Endothelial cell (in vitro differentiated cells): ENCODE data around the gene ELMO3. TPM values are rescaled to one million over a fixed set of nuclear protein-coding genes. Genes with fewer than 3 reads are reported as not detected.

Experiments used
- DNase-seq: peaks from one replicate; pipeline ENCODE4 v3.0.0; 2021; ENCODE audit warnings: low spot score
- H3K27ac Mint-ChIP-seq: one replicate; pipeline ENCODE4 v1.8.0; 2021; ENCODE audit warnings: mixed read lengths, inconsistent platforms; ENCODE audit not compliant: unreplicated experiment
- H3K27me3 Mint-ChIP-seq: one replicate; pipeline ENCODE4 v1.8.0; 2021; ENCODE audit warnings: mild to moderate bottlenecking, moderate library complexity, mixed read lengths, inconsistent platforms; ENCODE audit not compliant: unreplicated experiment
- H3K36me3 Mint-ChIP-seq: one replicate; pipeline ENCODE4 v1.8.0; 2021; ENCODE audit warnings: mild to moderate bottlenecking, low read depth, mixed read lengths, inconsistent platforms; ENCODE audit not compliant: unreplicated experiment
- H3K4me1 Mint-ChIP-seq: one replicate; pipeline ENCODE4 v1.8.0; 2021; ENCODE audit warnings: mild to moderate bottlenecking, mixed read lengths, inconsistent platforms; ENCODE audit not compliant: unreplicated experiment
- H3K4me3 Mint-ChIP-seq: one replicate; pipeline ENCODE4 v1.8.0; 2021; ENCODE audit warnings: mild to moderate bottlenecking, mixed read lengths, inconsistent platforms; ENCODE audit not compliant: unreplicated experiment
- H3K9me3 Mint-ChIP-seq: one replicate; pipeline ENCODE4 v1.8.0; 2021; ENCODE audit warnings: mixed read lengths, inconsistent platforms; ENCODE audit not compliant: unreplicated experiment
- total RNA-seq: library from RNA; stranded (reverse); fragmentation: NEBNext Ultra II Directional; extraction: Animal tissue kit (Norgen Biotek cat#: 25700); gene quantifications from one replicate; pipeline ENCODE4 v1.2.1, GENCODE V29; 2021; ENCODE audit not compliant: unreplicated experiment
- TF ChIP-seq, protein P1 (sequence below): fragments of 200-600 bp; sonication (generic); IDR thresholded peaks from one replicate; pipeline ENCODE4 v1.5.0; 2021; ENCODE audit warnings: antibody characterized with exemption; ENCODE audit not compliant: unreplicated experiment

The ELMO3 gene
- total RNA-seq, 1 donor from 2014 or later, result 25.3 TPM

GRCh38 chr16:67227567-67227921 lies 28.6 kb downstream of the ELMO3 start:
- no peak for DNase-seq
- TF ChIP-seq, protein P1, sequence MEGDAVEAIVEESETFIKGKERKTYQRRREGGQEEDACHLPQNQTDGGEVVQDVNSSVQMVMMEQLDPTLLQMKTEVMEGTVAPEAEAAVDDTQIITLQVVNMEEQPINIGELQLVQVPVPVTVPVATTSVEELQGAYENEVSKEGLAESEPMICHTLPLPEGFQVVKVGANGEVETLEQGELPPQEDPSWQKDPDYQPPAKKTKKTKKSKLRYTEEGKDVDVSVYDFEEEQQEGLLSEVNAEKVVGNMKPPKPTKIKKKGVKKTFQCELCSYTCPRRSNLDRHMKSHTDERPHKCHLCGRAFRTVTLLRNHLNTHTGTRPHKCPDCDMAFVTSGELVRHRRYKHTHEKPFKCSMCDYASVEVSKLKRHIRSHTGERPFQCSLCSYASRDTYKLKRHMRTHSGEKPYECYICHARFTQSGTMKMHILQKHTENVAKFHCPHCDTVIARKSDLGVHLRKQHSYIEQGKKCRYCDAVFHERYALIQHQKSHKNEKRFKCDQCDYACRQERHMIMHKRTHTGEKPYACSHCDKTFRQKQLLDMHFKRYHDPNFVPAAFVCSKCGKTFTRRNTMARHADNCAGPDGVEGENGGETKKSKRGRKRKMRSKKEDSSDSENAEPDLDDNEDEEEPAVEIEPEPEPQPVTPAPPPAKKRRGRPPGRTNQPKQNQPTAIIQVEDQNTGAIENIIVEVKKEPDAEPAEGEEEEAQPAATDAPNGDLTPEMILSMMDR, result no peak
- H3K4me3 Mint-ChIP-seq, result peak overlapping the region; percentile 99
- H3K36me3 Mint-ChIP-seq, result peaks cover 24% of the 10 kb centered on the region
- H3K27ac Mint-ChIP-seq, result peak overlapping the region; percentile 95
- H3K27me3 Mint-ChIP-seq, result peaks cover 27% of the 10 kb centered on the region
- no peaks in the 10 kb centered on the region for H3K9me3 Mint-ChIP-seq
- H3K4me1 Mint-ChIP-seq, result peaks cover 50% of the 10 kb centered on the region

DNA sequence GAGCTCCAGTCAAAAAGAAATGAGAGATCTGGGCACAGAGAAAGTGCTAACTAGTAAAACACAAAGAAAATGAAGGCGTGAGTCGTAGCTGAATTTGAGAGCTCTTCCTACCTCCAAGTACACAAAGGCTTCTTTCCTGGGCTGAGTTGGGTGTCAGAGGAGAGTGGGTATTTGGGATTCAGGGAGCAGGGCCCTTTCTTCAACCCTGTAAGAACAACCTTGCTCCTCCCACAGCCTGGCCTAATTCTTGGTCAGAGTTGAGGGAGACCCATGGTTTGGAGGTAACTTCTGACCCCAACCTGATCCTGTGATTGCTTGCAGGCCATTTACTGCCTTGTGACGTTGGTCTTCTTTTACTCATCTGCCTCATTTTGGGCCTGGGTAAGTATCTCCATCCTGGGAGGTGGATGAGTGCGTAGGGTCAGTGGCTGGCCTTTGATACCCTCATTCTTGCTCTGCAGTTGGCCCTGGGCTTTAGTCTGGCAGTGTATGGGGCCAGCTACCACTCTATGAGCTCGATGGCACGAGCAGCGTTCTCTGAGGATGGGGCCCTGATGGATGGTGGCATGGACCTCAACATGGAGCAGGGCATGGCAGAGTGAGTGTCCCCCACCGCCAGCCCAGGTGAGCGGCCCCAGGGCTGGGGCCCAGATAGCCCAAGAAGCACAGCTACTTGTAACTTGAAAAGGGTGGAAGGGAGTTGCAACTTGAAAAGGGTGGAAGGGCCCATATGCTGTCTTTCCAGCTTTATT lies 29.3 kb downstream of the ELMO3 start:
- peak overlapping the region; percentile 99 for H3K4me3 Mint-ChIP-seq
- H3K36me3 Mint-ChIP-seq, result peaks cover 21% of the 10 kb centered on the region
- DNase-seq, result no peak
- no peaks in the 10 kb centered on the region for H3K9me3 Mint-ChIP-seq
- H3K27me3 Mint-ChIP-seq, result peaks cover 27% of the 10 kb centered on the region
- peak overlapping the region; percentile 39 for H3K27ac Mint-ChIP-seq
- TF ChIP-seq, protein P1, result no peak
- H3K4me1 Mint-ChIP-seq, result peaks cover 43% of the 10 kb centered on the region

- H3K4me1 Mint-ChIP-seq, result peaks cover 37% of the 10 kb centered on the region
- peak overlapping the region; percentile 59 for H3K4me3 Mint-ChIP-seq
- peaks cover 24% of the 10 kb centered on the region for H3K27me3 Mint-ChIP-seq
- TF ChIP-seq, protein P1, result no peak
- no peak for DNase-seq
- H3K36me3 Mint-ChIP-seq, result peaks cover 21% of the 10 kb centered on the region
- H3K27ac Mint-ChIP-seq, result no peak overlapping the region
- H3K9me3 Mint-ChIP-seq, result no peaks in the 10 kb centered on the region
Measured at GRCh38 chr16:67228905-67229304, 30.0 kb downstream of the ELMO3 start.

DNA sequence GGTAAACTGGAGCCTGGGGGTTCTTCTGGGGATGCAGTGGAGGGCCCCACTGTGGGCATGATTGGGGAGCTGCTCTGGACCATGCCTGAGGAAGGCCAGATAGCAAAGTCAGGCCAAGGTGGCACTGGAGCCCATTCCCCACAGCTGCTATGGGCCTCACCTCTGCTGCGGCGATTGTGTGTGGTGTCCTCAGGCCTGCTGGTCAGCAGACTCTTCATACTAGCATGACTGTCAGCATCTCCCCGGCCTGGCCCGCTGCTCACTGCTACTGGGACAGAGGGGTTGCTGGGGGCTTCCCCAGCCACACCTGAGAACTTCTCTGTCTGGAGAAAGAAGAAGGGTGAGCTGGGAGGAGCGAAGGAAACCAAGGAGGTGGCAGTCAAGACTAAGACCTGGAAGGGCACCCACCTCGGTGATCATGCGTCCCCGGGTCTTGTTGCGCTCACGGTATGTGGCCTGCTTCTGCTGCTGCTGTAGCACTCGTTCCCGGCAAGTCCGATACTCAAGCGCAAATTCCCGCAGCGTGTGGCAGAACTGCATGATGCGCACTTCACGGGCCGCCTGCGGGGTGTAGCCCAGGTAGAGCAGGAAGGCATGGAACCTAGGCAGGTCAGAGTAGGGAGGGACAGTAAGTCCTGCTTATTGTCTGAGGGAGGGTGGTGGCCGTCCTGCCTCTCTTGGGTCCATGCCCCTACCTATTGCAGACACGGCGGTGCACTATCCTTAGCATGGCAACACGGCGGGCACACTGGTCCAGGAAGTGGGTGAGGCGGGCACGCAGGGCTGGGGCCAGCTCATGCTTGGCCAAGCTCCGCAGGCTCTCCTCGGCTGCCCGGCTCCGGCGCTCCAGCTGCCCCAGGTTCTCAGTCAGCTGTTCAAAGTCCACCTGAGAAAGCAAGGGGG lies 31.2 kb downstream of the ELMO3 start:
- peaks cover 30% of the 10 kb centered on the region for H3K36me3 Mint-ChIP-seq
- no peak overlapping the region for H3K4me3 Mint-ChIP-seq
- peaks cover 25% of the 10 kb centered on the region for H3K27me3 Mint-ChIP-seq
- no peak overlapping the region for H3K27ac Mint-ChIP-seq
- H3K4me1 Mint-ChIP-seq, result peaks cover 24% of the 10 kb centered on the region
- no peaks in the 10 kb centered on the region for H3K9me3 Mint-ChIP-seq
- TF ChIP-seq, protein P1, result no peak
- no peak for DNase-seq
